HepG2 (cell line): ENCODE results near the gene MBL2. TPM values are rescaled to one million over a fixed set of nuclear protein-coding genes. Genes with fewer than 3 reads are reported as not detected.

ENCODE experiments used
- ATAC-seq: fragments of 200-7000 bp; cut with Tn5 transposase; 3 replicates; pipeline ENCODE4 v1.9.1; 2020; ENCODE audit warnings: mild to moderate bottlenecking, moderate library complexity
- BruUV-seq: library from RNA; stranded (reverse); fragments of 400-500 nt; replicated peaks from 2 replicates; lab custom pipeline; 2021; lab: Mats Ljungman, UMichigan
- CTCF ChIA-PET: fragments of 300-600 bp; formaldehyde crosslinking; extraction: SDS; loops from one replicate; lab custom pipeline; 2021; ENCODE audit warnings: low total read pairs, inconsistent platforms, low intra/inter-chr PET ratio; lab: Yijun Ruan, JAX
- POLR2A ChIA-PET: fragments of 350-600 bp; sonication (Branson Sonifier 250); formaldehyde crosslinking; loops from one replicate; lab custom pipeline; 2020; ENCODE audit warnings: antibody characterized with exemption, inconsistent platforms; lab: Yijun Ruan, JAX
- DNase-seq: peaks from one replicate; pipeline ENCODE4 v3.0.0-alpha.2; 2015; ENCODE audit warnings: low spot score
- FAIRE-seq: peaks from 3 replicates; lab custom pipeline; 2011; peaks lifted over from hg19 to GRCh38; lab: Jason Lieb, UNC
- H2AFZ ChIP-seq: one replicate; pipeline ENCODE4 v1.6.1; 2011; ENCODE audit warnings: low read length, inconsistent platforms
- H3K27ac ChIP-seq: fragments of 300-600 bp; 3 replicates; pipeline ENCODE4 v1.8.0; 2011; ENCODE audit warnings: mixed run types, mild to moderate bottlenecking, mixed read lengths, low read length, inconsistent platforms; ENCODE audit not compliant: insufficient read depth; ENCODE audit errors: extremely low read length
- H3K27me3 ChIP-seq, 2 experiments: fragments of 200-600 bp in 1 of 2; 2 replicates in 1 of 2; 3 replicates in 1 of 2; pipeline versions ENCODE4 v1.6.0 to v1.8.0; 2011; ENCODE audit warnings: low read length in 2 of 2, mild to moderate bottlenecking in 2 of 2, moderate library complexity in 2 of 2, inconsistent platforms in 1 of 2; ENCODE audit not compliant: insufficient read depth in 2 of 2, control insufficient read depth in 1 of 2
- H3K36me3 ChIP-seq, 2 experiments: fragments of 200-600 bp in 1 of 2; replicated peaks in 1 of 2; 2 replicates in 1 of 2; 3 replicates in 1 of 2; pipeline versions ENCODE4 v1.5.1 to v1.8.0; 2011; ENCODE audit warnings: low read length in 2 of 2, inconsistent platforms in 1 of 2; ENCODE audit not compliant: insufficient read depth in 2 of 2, control insufficient read depth in 1 of 2
- H3K4me1 ChIP-seq: 2 replicates; pipeline ENCODE4 v1.5.1; 2012; ENCODE audit warnings: low read length, inconsistent platforms; ENCODE audit not compliant: insufficient read depth
- H3K4me2 ChIP-seq: 2 replicates; pipeline ENCODE4 v1.6.0; 2011; ENCODE audit warnings: low read depth, low read length, inconsistent platforms
- H3K4me3 ChIP-seq, 3 experiments: fragments of 200-600 bp in 1 of 3; sonication (generic), shearing (Covaris generic) in 1 of 3; replicated peaks in 1 of 3; 2 replicates each; pipeline ENCODE4 v1.5.1; 2011 to 2016; ENCODE audit warnings: low read length in 3 of 3, inconsistent platforms in 2 of 3, low read depth in 2 of 3, mild to moderate bottlenecking in 2 of 3, control low read depth in 1 of 3, mixed read lengths in 1 of 3; ENCODE audit not compliant: insufficient read depth in 1 of 3
- H3K79me2 ChIP-seq: one replicate; pipeline ENCODE4 v1.6.1; 2011; ENCODE audit warnings: low read length, inconsistent platforms; ENCODE audit not compliant: insufficient read depth
- H3K9ac ChIP-seq: 2 replicates; pipeline ENCODE4 v1.6.0; 2011; ENCODE audit warnings: mild to moderate bottlenecking, low read depth, low read length, inconsistent platforms; ENCODE audit not compliant: insufficient read depth
- H3K9me3 ChIP-seq: 2 replicates; pipeline ENCODE4 v1.5.1; 2012; ENCODE audit warnings: mild to moderate bottlenecking, low read length
- H4K20me1 ChIP-seq: 2 replicates; pipeline ENCODE4 v1.6.0; 2011; ENCODE audit warnings: inconsistent platforms, mild to moderate bottlenecking, low read length, moderate library complexity; ENCODE audit not compliant: insufficient read depth
- CBX1 ChIP-seq: IDR thresholded peaks from one replicate; pipeline ENCODE4 v1.6.1; 2016; ENCODE audit warnings: antibody characterized with exemption, low read depth
- CREBL2 ChIP-seq: sonication (generic); formaldehyde crosslinking; IDR thresholded peaks from 2 replicates; pipeline ENCODE4 v1.8.1; 2023; ENCODE audit warnings: missing genetic modification reagents, mild to moderate bottlenecking, borderline replicate concordance
- FOXC1 ChIP-seq: sonication (generic); formaldehyde crosslinking; IDR thresholded peaks from 2 replicates; pipeline ENCODE4 v1.8.0; 2022; ENCODE audit warnings: mild to moderate bottlenecking, missing genetic modification reagents, borderline replicate concordance
- HNF4A ChIP-seq: sonication (generic); formaldehyde crosslinking; IDR thresholded peaks from 2 replicates; pipeline ENCODE4 v1.4.0; 2020; ENCODE audit warnings: missing genetic modification reagents
- HNF4G ChIP-seq, 2 experiments: sonication (generic) in 1 of 2; formaldehyde crosslinking in 1 of 2; IDR thresholded peaks; 2 replicates each; pipeline versions ENCODE4 v1.4.0 to v1.6.1; 2011 to 2020; ENCODE audit warnings: borderline replicate concordance in 2 of 2, low read depth in 2 of 2, mild to moderate bottlenecking in 2 of 2, low read length in 1 of 2, missing genetic modification reagents in 1 of 2, moderate library complexity in 1 of 2
- KMT2B ChIP-seq: IDR thresholded peaks from 2 replicates; pipeline ENCODE4 v1.6.1; 2016; ENCODE audit warnings: missing genetic modification reagents, missing compliant biosample characterization
- MNT ChIP-seq: fragments of 450-650 bp; IDR thresholded peaks from 2 replicates; pipeline ENCODE4 v1.6.1; 2016
- NAIF1 ChIP-seq: sonication (generic); formaldehyde crosslinking; IDR thresholded peaks from 2 replicates; pipeline ENCODE4 v1.5.0; 2020; ENCODE audit warnings: mild to moderate bottlenecking, missing genetic modification reagents, borderline replicate concordance
- NFRKB ChIP-seq: fragments of 450-650 bp; IDR thresholded peaks from 2 replicates; pipeline ENCODE4 v1.6.1; 2017
- RARA ChIP-seq: IDR thresholded peaks from 2 replicates; pipeline ENCODE4 v1.6.1; 2016; ENCODE audit warnings: missing genetic modification reagents, missing compliant biosample characterization
- RNF2 ChIP-seq: fragments of 450-650 bp; conservative IDR thresholded peaks from 2 replicates; pipeline ENCODE4 v1.6.1; 2016; ENCODE audit warnings: low read depth
- SIX1 ChIP-seq: sonication (generic); formaldehyde crosslinking; IDR thresholded peaks from 2 replicates; pipeline ENCODE4 v1.4.0; 2020; ENCODE audit warnings: missing genetic modification reagents, borderline replicate concordance
- SOX13 ChIP-seq, 3 experiments: fragments of 450-650 bp in 1 of 3; sonication (generic) in 1 of 3; formaldehyde crosslinking in 1 of 3; IDR thresholded peaks in 2 of 3; conservative IDR thresholded peaks in 1 of 3; 2 replicates each; pipeline versions ENCODE4 v1.5.0 to v1.6.1; 2016 to 2020; ENCODE audit warnings: antibody characterized with exemption in 1 of 3, mild to moderate bottlenecking in 1 of 3, missing compliant biosample characterization in 1 of 3, missing genetic modification reagents in 1 of 3, moderate library complexity in 1 of 3
- SOX6 ChIP-seq, 2 experiments: fragments of 450-650 bp in 1 of 2; sonication (generic) in 1 of 2; formaldehyde crosslinking in 1 of 2; IDR thresholded peaks; 2 replicates each; pipeline versions ENCODE4 v1.4.0 to v1.6.1; 2017 to 2020; ENCODE audit warnings: antibody characterized with exemption in 1 of 2, mild to moderate bottlenecking in 1 of 2, missing genetic modification reagents in 1 of 2
- ZNF138 ChIP-seq: sonication (generic); formaldehyde crosslinking; IDR thresholded peaks from 2 replicates; pipeline ENCODE4 v1.5.0; 2020; ENCODE audit warnings: mild to moderate bottlenecking, low read depth, missing genetic modification reagents
- ZNF292 ChIP-seq: sonication (generic); formaldehyde crosslinking; IDR thresholded peaks from 2 replicates; pipeline ENCODE4 v1.8.1; 2022; ENCODE audit warnings: mild to moderate bottlenecking, low read depth, missing genetic modification reagents, borderline replicate concordance
- ZNF678 ChIP-seq: sonication (generic); formaldehyde crosslinking; IDR thresholded peaks from 2 replicates; pipeline ENCODE4 v1.4.0; 2020; ENCODE audit warnings: mild to moderate bottlenecking, missing genetic modification reagents
- ZNF687 ChIP-seq: sonication (generic); formaldehyde crosslinking; IDR thresholded peaks from 2 replicates; pipeline ENCODE4 v1.5.1; 2020; ENCODE audit warnings: mild to moderate bottlenecking, missing genetic modification reagents, moderate library complexity
- WGBS: methylation state at CpG from one replicate; pipeline ENCODE4 v1.1.6; 2017; ENCODE audit warnings: low lambda C conversion rate; 5-methylcytosine and 5-hydroxymethylcytosine counted together
- in situ Hi-C: cut with HindIII; loops from 2 replicates; pipeline ENCODE4 v1.10.0; 2017; ENCODE audit warnings: low pct_unique_long_range_greater_than_20kb; ENCODE audit not compliant: extremely low pct_ligation_motif_present
- intact Hi-C: fragments of 100-400 bp; cut with micrococcal nuclease; formaldehyde crosslinking; loops from one replicate; pipeline ENCODE4 v1.10.0; 2022; ENCODE audit not compliant: unreplicated experiment
- polyA plus RNA-seq, 8 experiments: library from polyadenylated mRNA; depleted of rRNA in 3 of 8; stranded (reverse) in 7 of 8; unstranded in 1 of 8; fragments of >200 nt; fragmentation: Illumina TruSeq in 4 of 8; extraction: Trizol in 4 of 8; gene quantifications; 2 replicates each; pipeline versions ENCODE4 v1.2.1 to v1.2.3, GENCODE V29; 2011 to 2016; ENCODE audit warnings: low read depth in 4 of 8, missing spikeins in 1 of 8, mixed read lengths in 1 of 8; ENCODE audit not compliant: insufficient read depth in 1 of 8
- total RNA-seq, 5 experiments: library from RNA; depleted of rRNA; stranded (reverse); fragments of >200 nt; fragmentation: Illumina TruSeq; extraction: Trizol; gene quantifications; 2 replicates each; pipeline ENCODE4 v1.2.3, GENCODE V29; 2016; ENCODE audit warnings: low read depth in 1 of 5

Gene MBL2
- total and polyA plus RNA-seq, 2 of the 13 experiments (the other 11 are each of a cell fraction or from before 2014, with no cell fraction given), result 9.6 to 16.2 TPM

- Histone ChIP-seq H3K36me3 (no peaks in the 10 kb centered on the region), H3K4me3 (no peak overlapping the region), H2AFZ (no peak overlapping the region), H4K20me1 (no peaks in the 10 kb centered on the region), H3K79me2 (no peaks in the 10 kb centered on the region), H3K4me1 (peaks cover 15% of the 10 kb centered on the region), H3K27me3 (no peaks in the 10 kb centered on the region), H3K27ac (no peak overlapping the region), H3K9ac (no peak overlapping the region), H3K9me3 (no peaks in the 10 kb centered on the region), H3K4me2 (peak overlapping the region; percentile 52)
- DNase-seq, result peak; percentile 35
- intact Hi-C loops (no loop called here), in situ Hi-C loops (no loop called here)
- ChIA-PET CTCF (no interaction called here), POLR2A (no interaction called here)
- 7% methylated on average over 3 of the region's 5 CpGs for WGBS
- ATAC-seq, result peak; percentile 94
- no TSS peak for BruUV-seq
- FAIRE-seq, result no peak
- TF ChIP-seq ZNF292 (0 out of 2 replicates have a peak, but pooled peaks have one; percentile 26), CBX1 (no peak), SOX6 (IDR thresholded peaks at IDR 0.05) (no peak), SOX6 (CRISPR knock-in tag; IDR thresholded peaks at IDR 0.05) (peak; percentile 16; the same call in 1 of the 2 replicates), ZNF687 (CRISPR knock-in tag) (no peak), SOX13 (IDR thresholded peaks at IDR 0.05) (no peak), SOX13 (CRISPR knock-in tag; conservative IDR thresholded peaks at IDR 0.05 in 1 of 2, IDR thresholded peaks at IDR 0.05 in 1 of 2) (peak in 1 of 2 experiments; percentile 18; a peak in 1 of 4 replicates), SIX1 (CRISPR knock-in tag) (peak; percentile 45; the same call in 1 of the 2 replicates), HNF4A (CRISPR knock-in tag) (peak; percentile 72), HNF4G (IDR thresholded peaks at IDR 0.05; ENCODE audit: borderline replicate concordance, low read depth, low read length) (0 out of 2 replicates have a peak, but pooled peaks have one; percentile 26), HNF4G (CRISPR knock-in tag; IDR thresholded peaks at IDR 0.05; ENCODE audit: borderline replicate concordance, low read depth) (no peak), ZNF678 (CRISPR knock-in tag) (no peak), RNF2 (no peak), NFRKB (no peak), CREBL2 (no peak), ZNF138 (no peak), FOXC1 (CRISPR knock-in tag) (no peak), RARA (CRISPR knock-in tag) (0 out of 2 replicates have a peak, but pooled peaks have one; percentile 16), MNT (no peak), KMT2B (CRISPR knock-in tag) (no peak), NAIF1 (CRISPR knock-in tag) (no peak)
Measured at GRCh38 chr10:52786098-52786497, 13.5 kb upstream of the MBL2 start.
